Stimulated activated CD4-positive, alpha-beta T cell treated with anti-CD3 and anti-CD28 coated beads, Interleukin-15, amount 100 ng/mL, for 24 hours (primary cell): ENCODE results near the gene CMTM5.

Source experiments
- DNase-seq: peaks from one replicate; pipeline ENCODE4 v3.0.0-alpha.2; 2020

Gene CMTM5

DNA sequence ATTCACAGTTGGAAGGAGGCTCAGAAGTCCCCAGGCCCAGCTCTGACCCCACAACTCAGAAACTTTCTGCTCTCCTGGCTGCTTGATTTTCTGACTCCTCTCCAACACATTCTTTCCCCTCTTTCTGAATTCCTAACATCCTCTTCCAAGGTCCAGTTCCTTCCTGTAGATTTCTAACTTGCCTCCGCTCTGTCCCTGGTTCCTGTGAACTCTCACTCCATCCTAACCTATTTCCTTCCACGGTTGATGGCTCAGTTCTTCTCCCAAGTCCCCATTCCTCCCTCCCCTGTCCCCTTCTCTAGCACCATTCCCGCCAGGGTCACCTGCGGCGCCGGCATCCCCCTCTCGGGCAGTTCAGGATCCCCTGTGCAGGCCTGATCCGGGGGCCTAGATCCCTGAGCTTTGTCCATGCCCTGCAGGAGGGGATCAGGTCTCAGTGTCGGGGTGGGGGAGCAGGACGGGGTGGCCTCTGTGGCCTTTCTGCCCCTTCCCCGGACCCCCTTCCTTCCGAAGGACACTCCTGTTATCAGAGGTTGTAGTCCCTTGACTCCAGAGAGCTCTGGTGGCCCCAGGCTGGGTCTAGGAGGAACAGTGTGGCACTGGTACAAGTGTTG lies 18.2 kb upstream of the CMTM5 start:
- no peak for DNase-seq

DNA sequence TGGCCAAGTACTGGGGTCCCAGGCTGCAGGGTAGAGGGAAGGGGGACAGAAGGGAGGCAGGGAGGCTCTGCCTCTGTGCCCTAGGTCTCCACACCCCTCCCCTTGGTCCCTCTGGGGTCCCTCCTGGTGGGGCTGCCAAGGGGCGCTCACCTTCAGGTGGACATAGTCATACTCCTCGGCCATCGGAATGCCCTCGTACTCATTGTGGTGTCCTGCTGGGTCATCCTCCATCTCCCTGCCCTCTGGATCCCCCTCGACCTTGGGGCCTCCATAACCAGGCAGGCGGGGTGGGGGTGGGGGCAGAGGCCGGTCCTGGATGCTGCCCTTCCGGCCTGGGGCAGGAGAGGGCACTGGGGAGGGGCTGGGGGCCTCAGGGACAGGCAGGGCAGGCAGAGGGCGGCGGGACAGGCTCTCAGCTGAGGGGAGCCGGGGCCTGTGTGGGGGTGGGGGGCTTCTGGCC lies 17.6 kb upstream of the CMTM5 start:
- DNase-seq, result no peak

DNA sequence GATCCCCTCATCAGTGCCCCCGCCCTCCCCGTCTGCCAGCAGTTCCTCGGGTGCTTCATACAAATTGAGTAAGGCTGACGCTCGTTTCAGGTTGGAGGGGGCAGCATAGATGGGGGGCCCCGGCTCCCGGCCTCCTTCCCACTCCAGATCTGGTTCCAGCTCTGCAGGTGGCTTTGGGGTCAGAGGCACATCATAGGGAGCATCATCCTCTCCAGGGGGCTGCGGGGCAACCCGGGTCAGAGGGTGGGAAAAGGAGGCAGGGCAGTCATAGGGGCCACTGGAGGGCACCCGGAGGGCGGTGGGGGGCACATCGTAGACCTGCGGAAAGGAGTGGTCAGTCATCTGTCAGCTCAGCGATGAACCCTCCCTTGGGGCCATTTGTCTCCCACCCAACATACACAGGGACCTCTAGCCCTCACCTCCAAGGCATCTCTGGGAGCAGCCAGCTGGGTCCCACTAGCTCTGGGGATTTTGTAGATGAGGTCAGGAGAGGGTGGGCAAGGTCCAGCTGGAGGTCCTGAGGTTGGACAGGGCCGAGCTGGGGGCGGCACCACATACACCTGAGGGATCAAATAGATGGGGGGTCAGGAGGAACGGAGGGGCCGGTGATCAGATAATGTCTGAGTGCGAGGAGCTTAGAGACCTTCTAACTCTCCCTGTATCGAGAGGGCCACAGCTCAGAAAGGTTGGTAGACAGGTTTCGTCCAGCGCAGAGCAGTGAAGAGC lies 17.0 kb upstream of the CMTM5 start:
- DNase-seq, result no peak

DNA sequence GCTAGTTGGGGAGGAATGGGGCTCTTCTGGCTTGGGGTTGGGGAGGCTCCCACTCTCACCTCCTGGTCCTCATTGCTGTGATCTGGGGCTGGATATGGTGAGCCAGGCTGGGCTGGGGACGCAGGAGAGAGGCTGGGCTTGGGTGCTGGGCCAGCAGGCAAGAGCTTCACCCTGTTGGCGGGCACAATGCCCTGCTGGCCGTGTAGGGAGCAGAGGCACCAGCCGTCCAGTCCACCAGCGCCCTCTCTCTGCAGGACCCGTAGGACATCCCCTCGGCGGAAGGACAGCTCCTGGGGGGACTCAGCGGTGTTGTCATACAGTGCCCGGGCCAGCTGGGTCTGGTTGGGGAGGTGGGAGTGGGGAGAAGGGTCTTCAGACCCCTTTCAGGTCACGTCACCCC lies 16.4 kb upstream of the CMTM5 start:
- DNase-seq, result no peak

DNA sequence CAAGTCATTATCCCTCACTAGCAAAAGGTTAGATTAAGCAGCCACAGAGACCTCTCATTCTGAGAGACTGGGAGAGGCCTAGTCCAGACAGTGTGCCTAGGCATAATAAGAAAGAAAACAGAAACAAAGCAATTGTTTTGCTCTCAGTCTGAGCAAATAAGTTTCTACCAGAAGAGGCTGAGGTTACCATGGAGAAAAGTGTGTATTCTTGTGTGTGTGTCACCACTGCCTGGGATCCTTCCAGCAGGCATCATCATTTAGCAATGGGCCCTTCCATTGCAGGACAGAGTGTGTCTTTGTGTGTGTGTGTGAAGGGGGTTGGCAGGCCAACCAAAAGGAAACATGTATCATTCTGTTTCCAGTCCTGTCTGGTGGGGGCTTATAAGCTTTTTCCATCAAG lies 15.5 kb upstream of the CMTM5 start:
- no peak for DNase-seq

DNA sequence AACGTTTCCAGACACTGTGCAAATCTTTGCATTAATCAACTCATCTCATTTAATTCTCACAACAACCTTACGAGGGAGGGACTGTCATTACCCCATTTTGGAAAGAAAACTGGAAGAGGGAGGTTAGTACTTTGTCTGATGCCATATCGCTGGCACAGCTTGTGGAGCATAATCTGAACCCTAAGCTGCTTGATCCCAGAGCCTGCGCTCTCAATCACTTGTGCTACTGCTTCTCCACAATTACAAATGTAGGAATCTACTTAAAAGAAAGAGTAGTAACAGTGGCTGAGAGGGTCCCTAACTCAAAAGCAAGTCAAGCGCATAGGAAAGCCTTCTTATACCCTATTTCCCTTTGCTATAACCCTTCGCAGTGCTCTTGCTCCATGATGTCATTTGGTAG lies 15.1 kb upstream of the CMTM5 start:
- no peak for DNase-seq

DNA sequence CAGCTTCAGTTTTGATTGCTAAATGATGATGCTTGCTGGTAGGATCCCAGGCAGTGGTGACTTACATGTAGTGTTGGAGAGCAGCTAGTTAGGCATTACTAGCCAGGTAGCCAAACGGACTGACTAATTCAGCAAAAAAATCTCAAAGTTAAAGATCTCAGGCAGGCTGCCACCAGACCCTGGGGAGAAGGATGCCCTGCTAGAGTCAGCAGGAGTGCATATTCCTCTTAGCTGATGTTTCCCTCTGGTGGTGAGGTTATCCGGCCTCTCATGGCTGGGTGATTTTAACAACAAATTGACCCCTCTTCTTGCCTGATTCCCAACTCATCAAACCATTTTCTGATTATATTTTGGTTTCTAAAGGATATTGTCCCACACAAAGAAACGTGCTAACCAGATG lies 14.6 kb upstream of the CMTM5 start:
- no peak for DNase-seq

DNA sequence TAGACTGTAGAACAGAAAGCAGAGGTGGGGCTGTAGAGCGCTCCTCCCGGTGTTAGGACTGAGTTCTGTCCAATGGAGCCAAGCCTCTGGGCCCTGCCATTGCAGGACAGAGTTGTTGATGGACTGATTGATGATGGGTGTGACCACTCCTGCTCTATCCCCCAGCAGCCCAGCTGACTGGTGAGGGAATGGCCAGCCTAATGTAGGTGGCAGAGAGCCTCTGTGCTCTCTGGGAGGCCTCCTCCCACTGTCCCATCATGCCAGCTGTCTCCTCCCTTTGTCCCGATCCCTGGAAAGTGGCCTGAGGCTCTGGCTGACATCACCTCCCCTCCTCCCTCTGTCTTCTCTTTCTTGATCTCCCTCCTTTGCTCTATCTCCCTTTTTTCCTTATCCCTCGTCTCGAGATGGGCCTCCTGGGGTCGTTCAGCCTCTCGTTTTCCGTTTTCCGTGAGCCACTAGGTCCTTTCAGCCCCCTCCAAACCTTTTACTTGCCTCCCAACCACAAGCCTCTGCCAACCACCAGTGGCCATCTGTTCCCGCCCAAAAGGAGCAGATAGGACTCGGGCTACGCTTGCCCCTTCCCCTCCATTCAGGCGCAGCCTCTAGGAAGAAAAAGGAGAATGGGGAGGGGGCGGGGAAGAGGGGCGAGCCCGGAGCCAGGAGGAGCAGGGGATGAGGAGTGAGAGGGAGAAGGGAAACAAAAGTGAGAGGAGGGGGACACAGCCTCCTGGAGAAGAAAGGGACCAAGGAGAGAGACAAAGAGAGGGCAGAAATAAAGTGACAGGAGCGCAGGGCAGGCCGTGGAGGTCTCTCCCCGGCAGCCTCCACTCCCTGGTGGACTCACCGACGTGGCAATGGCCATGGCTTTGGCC lies 12.4 kb upstream of the CMTM5 start:
- no peak for DNase-seq

DNA sequence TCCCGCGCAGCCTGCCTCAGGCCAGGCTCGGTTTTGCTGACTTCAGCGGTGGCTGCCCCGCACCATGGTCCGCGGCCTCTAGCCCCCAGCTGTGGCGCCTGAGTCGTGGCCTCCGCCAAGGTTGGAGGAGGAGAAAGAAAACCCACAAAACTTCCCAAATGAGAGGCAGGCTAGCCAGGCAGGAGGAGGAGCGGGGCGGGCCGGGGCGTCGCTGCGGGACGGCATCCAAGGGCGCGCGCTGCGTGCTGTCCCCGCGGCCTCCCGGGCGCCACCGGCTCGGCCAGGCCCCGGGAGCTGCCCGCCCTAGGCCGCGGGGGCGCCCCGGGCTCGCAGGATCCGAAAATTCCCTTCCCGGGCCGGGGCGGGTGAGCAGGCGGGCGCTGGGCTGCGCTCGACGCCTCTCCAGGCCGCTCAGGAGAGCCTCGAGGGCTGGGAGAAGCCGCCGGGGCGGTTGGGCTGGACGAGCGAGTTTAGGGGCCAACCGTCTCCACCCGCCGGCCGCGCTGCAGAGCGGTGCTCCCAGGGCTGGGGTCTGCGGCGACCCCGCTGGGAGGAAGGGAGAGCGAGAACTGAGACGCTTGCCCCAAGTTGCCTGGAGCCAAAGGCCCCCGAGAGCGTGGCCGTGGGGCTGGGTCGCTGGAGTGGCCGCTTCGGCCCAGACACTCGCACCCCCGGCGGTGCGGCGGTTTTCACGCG lies 11.7 kb upstream of the CMTM5 start, which contains the start of gene EFS:
EFS (minus strand) TSS at position 137 of the 696 bp plus-strand sequence. CDS start 147 bp downstream, outside the sequence.
- DNase-seq, result no peak

DNA sequence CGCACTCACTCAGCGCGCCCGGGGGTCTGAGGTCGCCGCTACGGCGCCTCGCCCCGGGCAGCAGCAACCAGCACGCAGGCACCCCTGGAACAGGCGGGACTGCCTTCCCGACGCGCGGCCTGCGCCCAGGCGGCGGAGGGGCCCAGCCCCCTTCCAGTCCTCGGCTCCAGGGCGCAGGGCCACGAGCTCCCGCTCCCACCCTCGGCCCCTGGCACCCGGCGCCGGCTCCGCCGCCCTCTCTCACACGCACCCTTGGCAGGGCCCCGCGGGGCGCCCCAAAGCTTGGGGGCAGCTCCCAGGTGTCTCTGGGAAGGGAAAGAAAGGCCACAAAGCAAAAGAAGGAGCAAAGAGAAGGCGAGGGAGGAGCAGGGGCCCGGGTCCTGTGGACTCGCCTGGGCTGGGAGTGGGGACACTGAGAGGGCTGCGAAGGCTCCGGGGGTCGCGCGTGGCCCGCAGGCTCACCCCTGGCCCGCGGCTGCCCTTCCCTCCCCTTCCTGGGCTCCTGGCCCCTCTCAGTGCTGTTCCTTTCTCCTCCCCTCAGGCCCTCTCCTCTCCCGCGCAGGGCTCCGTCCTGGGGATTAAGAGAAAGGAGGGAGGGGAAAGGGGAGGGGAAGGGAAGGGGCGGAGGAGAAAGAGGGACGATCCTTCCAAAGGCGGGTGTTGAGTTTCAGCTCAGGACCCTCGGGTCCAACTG lies 11.0 kb upstream of the CMTM5 start:
- no peak for DNase-seq

DNA sequence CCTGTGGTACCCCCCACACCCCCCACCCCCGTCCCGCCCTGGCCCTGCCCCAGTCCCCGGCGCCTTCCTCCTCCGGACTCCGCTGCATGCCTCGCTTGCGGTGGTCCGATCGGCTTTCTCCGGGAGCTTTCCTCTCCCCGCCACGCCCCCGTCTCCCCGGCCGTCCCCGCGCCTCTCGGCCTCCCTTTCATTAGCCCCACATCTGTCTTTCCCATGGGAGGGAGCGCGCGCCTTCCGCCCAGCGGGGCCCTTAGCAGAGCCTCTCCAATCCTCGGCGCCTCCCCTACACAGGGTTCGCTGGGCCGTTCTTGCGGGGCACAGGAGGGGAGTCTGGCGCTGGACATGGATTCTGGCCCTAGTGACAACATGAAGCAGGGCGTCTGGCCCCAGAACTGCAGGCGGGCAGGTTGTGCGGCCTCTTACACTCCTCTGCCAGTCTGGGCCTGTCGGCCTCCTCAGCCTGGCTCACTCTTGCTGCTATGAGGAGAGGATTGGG lies 10.4 kb upstream of the CMTM5 start:
- DNase-seq, result no peak

DNA sequence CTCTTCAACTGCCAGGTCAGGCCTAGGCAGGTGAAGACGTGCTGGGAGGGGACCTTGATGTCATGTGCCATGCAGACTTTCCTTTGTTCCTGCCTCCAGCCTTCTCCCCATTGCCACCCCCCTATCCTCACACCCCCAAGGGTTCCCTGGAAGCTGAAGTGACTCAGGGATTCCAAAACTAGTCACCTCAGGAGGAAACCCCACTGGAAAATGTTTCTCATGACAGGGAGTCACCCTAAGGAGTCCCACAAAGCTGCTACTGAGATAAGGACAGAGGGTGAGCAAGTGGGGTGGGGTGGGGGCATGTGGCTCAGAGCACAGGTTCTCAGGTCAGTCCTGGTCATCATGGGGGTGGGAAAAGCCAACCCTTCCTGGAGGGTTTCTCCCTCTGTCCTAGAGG lies 6.6 kb upstream of the CMTM5 start:
- DNase-seq, result no peak

DNA sequence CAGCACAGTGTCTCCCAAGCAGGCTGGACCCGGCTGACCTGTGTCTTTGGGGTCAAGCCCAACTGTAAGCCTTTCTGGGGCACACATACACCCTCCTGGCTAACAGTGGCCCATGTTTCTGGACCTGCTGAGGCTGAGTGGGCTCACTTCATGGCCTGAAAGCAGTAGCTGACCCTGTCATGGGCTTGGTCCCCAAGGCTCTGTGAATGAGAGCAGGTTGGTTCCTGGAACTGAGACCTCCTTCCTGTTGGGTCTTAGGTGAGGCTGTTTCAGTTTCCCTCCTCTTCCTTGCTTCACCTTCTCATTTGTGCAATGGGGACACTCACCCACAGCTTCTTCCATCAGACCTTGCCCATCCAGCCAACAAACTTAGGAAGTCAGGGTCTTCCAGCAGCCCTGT lies 5.0 kb upstream of the CMTM5 start:
- DNase-seq, result no peak

DNA sequence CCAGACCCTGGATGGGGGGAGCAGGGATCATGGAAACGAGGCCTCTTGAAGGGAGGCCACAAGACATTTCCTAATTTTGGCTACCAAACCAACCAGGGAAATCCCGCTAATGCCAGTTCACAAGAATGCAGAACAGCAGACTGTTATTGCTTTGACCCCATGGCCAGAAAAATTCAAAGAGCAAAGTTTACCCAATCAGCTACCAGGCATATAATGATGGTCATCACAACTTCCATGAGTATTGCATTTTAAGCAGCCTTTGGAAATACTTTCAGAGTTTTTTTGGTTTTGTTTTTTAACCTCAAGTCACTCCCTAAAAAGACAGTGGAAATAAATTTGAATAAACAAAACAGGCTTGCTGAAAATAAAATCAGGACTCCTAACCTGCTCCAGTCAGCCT lies 4.3 kb upstream of the CMTM5 start, which contains the start of gene IL25:
IL25 (plus strand) TSS at position 301 of the 400 bp plus-strand sequence.
- DNase-seq, result no peak

DNA sequence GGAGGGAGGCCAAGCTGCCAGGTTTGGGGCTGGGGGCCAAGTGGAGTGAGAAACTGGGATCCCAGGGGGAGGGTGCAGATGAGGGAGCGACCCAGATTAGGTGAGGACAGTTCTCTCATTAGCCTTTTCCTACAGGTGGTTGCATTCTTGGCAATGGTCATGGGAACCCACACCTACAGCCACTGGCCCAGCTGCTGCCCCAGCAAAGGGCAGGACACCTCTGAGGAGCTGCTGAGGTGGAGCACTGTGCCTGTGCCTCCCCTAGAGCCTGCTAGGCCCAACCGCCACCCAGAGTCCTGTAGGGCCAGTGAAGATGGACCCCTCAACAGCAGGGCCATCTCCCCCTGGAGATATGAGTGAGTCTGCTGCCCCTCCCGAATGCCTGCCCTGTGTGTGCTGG lies 3.8 kb upstream of the CMTM5 start:
- no peak for DNase-seq

DNA sequence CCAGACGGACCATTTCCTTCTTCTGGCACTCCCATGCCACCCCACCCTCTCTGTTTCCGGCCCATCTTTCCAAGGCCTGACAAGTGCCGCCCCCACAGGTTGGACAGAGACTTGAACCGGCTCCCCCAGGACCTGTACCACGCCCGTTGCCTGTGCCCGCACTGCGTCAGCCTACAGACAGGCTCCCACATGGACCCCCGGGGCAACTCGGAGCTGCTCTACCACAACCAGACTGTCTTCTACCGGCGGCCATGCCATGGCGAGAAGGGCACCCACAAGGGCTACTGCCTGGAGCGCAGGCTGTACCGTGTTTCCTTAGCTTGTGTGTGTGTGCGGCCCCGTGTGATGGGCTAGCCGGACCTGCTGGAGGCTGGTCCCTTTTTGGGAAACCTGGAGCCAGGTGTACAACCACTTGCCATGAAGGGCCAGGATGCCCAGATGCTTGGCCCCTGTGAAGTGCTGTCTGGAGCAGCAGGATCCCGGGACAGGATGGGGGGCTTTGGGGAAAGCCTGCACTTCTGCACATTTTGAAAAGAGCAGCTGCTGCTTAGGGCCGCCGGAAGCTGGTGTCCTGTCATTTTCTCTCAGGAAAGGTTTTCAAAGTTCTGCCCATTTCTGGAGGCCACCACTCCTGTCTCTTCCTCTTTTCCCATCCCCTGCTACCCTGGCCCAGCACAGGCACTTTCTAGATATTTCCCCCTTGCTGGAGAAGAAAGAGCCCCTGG lies 1.2 kb upstream of the CMTM5 start:
- no peak for DNase-seq

DNA sequence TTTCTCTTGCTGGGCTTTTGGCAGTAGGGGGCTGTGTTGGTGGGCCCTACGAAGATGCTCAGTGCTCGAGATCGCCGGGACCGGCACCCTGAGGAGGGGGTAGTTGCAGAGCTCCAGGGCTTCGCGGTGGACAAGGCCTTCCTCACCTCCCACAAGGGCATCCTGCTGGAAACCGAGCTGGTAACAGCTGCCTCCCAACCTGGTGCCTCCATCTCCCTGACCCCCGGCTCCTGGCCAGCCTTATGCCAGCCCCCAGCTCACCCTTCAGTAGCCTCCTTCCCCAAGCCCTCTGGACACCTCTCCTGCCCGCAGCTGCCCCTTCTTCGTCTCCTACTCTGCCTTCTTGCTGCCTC lies 328 bp downstream of the CMTM5 start:
- DNase-seq, result no peak

DNA sequence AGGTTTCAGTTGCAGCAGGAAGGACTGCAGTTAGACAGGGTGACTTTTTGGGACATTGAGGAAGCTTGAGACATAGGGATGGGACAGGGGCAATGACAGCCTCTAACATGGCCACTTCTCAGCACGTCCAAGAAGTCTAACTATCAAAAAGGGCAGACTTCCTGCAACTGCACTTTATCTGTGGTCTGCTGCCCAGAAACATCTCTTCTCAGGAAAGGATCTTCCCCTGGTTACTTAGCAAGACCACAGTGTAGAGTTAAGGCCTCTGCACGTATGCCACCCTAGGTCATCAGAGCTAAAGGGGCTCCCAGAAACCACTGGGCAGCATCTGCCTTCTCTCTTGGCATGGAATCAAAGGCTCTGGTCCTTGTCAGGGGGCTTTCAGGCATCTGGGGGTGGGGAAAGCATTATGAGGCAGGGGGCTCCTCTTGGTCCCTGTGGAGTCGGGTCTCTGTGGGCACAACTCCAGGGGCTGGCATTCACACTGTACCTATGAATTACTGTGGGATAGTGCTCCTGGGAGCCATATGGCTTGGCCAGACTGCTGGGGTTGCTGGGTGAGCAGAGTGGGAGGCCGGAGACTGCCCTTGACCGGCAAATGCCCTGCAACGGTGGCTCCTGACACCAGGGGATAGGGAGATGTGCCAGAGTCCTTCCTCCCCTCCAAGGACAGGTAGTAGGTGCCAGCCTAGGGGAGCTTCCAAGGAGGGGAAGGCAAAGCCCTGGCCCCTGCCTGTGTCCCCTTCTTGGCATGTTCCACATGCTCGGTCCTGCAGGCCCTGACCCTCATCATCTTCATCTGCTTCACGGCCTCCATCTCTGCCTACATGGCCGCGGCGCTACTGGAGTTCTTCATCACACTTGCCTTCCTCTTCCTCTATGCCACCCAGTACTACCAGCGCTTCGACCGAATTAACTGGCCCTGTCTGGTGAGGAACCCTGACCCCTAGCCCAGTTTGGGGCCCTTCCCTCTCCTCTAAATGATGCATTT lies 1.0 kb downstream of the CMTM5 start:
- DNase-seq, result no peak

DNA sequence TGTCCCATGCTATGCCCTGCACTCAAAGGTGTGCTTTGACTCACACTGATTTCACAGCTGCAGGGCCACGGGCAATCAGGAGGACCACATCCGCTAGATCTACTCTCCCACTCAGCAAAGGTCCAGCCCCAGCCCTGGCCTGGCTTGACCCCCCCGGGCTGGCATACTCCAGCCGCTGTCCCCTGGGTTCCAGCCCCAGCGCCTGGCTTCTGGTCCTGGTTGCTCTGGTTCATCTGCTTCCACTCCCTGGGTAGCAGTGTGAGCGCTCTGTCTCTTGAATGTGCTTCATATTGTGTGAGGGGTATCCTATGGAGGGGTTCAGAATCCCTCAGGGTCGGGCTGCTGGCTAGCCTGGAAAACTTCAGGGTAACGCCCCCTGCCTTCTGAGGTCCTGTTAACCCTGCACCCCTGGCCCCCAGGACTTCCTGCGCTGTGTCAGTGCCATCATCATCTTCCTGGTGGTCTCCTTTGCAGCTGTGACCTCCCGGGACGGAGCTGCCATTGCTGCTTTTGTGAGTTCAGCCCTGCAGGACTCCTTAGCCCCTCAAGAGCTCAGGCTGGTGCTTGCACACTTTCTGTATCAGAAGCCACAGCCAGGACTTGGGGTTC lies 1.9 kb downstream of the CMTM5 start:
- DNase-seq, result no peak
